ENCODE measurements around the gene PRKD2. TPM values are rescaled to one million over a fixed set of nuclear protein-coding genes. Genes with fewer than 3 reads are reported as not detected.
A peak's percentile ranks its signal among the peaks of the same experiment; 100 is the strongest.
"Not testable (repeated sequence)": the region's sequence is repeated elsewhere in the genome, so short reads cannot be mapped to it uniquely, and the experiment has no call there.

Gene PRKD2
- total RNA-seq, 3 donors from 2014 or later: 52.5 to 70.5 (median 62.9) TPM

DNA sequence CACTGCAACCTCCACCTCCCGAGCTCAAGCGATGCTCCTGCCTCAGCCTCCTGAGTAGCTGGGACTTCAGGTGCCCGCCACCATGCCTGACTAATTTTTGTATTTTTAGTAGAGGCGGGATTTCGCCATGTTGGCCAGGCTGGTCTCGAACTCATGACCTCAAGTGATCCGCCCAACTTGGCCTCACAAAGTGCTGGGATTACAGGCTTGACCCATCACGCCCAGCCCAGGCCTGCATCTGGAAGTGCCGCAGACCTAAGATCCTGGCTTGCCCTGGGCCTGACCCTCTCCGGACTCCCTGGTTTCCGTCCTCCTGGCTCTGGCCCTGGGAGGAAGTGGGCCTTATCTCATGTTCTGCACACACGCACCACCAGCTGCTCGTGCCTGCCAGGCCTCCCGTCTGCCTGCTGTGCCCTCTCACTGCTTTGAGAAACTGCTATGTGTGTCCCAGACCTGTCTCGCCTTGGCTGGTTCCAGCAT is 87.3 kb downstream of the PRKD2 start:
- TF ChIP-seq, protein P1, sequence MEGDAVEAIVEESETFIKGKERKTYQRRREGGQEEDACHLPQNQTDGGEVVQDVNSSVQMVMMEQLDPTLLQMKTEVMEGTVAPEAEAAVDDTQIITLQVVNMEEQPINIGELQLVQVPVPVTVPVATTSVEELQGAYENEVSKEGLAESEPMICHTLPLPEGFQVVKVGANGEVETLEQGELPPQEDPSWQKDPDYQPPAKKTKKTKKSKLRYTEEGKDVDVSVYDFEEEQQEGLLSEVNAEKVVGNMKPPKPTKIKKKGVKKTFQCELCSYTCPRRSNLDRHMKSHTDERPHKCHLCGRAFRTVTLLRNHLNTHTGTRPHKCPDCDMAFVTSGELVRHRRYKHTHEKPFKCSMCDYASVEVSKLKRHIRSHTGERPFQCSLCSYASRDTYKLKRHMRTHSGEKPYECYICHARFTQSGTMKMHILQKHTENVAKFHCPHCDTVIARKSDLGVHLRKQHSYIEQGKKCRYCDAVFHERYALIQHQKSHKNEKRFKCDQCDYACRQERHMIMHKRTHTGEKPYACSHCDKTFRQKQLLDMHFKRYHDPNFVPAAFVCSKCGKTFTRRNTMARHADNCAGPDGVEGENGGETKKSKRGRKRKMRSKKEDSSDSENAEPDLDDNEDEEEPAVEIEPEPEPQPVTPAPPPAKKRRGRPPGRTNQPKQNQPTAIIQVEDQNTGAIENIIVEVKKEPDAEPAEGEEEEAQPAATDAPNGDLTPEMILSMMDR (IDR thresholded peaks at IDR 0.05): no peak
- Histone ChIP-seq H3K9me3 (no peaks in the 10 kb centered on the region), H3K36me3 (ENCODE audit: low read depth) (no peaks in the 10 kb centered on the region), H3K4me3 (no peak overlapping the region), H3K4me1 (ENCODE audit: low read depth) (peaks cover 10% of the 10 kb centered on the region)
- no peak for ATAC-seq
- DNase-seq: no peak
- intact Hi-C loops (cut with DNase I, micrococcal nuclease): no loop called here

DNA sequence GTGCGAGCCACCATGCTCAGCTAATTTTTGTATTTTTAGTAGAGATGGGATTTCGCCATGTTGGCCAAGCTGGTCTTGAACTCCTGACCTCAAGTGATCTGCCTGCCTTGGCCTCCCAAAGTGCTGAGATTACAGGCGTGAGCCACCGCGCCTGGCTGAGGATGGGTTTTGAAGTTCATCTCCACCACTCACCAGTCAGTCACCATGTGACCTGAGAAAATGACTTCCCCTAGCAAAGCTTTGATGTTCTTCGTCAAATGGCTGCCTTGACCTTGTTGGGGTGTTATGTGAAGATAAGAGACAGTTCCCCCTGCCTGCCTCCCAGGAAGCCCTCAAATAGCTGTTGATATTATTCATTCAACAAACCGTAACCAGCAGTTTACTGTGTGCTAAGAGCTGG is 87.9 kb downstream of the PRKD2 start:
- H3K4me3 ChIP-seq; H3K4me1 ChIP-seq (ENCODE audit: low read depth); intact Hi-C loops (cut with DNase I, micrococcal nuclease): not testable (repeated sequence)

GRCh38 chr19:46626446-46626845 is 90.5 kb downstream of the PRKD2 start:
- ATAC-seq: no peak
- H3K4me1 ChIP-seq (ENCODE audit: low read depth): no peaks in the 10 kb centered on the region

More for the DNA sequence above, 87.9 kb downstream of the PRKD2 start:
- not testable (repeated sequence) for ATAC-seq; H3K36me3 ChIP-seq (ENCODE audit: low read depth); H3K9me3 ChIP-seq; DNase-seq

GRCh38 chr19:46625731-46626130 is 91.2 kb downstream of the PRKD2 start:
- Histone ChIP-seq H3K36me3 (ENCODE audit: low read depth) (no peaks in the 10 kb centered on the region), H3K9me3 (no peaks in the 10 kb centered on the region), H3K4me1 (ENCODE audit: low read depth) (no peaks in the 10 kb centered on the region), H3K4me3 (no peak overlapping the region)
- TF ChIP-seq, protein P1 (IDR thresholded peaks at IDR 0.05): no peak
- intact Hi-C loops (cut with DNase I, micrococcal nuclease): no loop called here
- ATAC-seq (no peak), DNase-seq (no peak)

More at GRCh38 chr19:46626446-46626845, 90.5 kb downstream of the PRKD2 start:
- Histone ChIP-seq H3K9me3 (no peaks in the 10 kb centered on the region), H3K4me3 (no peak overlapping the region), H3K36me3 (ENCODE audit: low read depth) (no peaks in the 10 kb centered on the region)
- intact Hi-C loops (cut with DNase I, micrococcal nuclease): no loop called here
- TF ChIP-seq, protein P1 (IDR thresholded peaks at IDR 0.05): no peak
- DNase-seq: no peak

GRCh38 chr19:46624958-46625661 is 91.8 kb downstream of the PRKD2 start, which contains the start of gene PTGIR:
Gene PTGIR, minus strand, starts transcription at chr19:46625089. Its CDS starts 864 bp downstream, at chr19:46624225.
- intact Hi-C loops (cut with DNase I, micrococcal nuclease): no loop called here
- peak in 2 of 3 donors; percentile 46 to 68 for DNase-seq

More at GRCh38 chr19:46624958-46625661, 91.8 kb downstream of the PRKD2 start, which contains the start of gene PTGIR:
- no peaks in the 10 kb centered on the region for H3K36me3 ChIP-seq (ENCODE audit: low read depth)
- H3K9me3 ChIP-seq: no peaks in the 10 kb centered on the region
- no peaks in the 10 kb centered on the region for H3K4me1 ChIP-seq (ENCODE audit: low read depth)
- TF ChIP-seq, protein P1 (IDR thresholded peaks at IDR 0.05): no peak
- ATAC-seq: peak; percentile 47
- no peak within 1 kb of the TSS for H3K4me3 ChIP-seq

Small RNAs within 50 kb of the gene (microRNA-seq; reads per million reads assigned to microRNA genes)
- gene MIR320E: 6.3 reads per million, percentile 27 among the genes with 10 or more reads in this experiment

Other genes with a start within 250 kb of the PRKD2 start
- 1 to 10 TPM in 1 of 3 donors, under 1 TPM in 2; 0.20 to 3.2 (median 0.80) TPM for gene PNMA8A, start 245.6 kb downstream of the PRKD2 start, total RNA-seq
- 1 to 10 TPM in 1 of 3 donors, under 1 TPM in 2; 0.12 to 2.3 (median 0.36) TPM for gene PNMA8B, start 221.2 kb downstream of the PRKD2 start, total RNA-seq
- 100 to 1,000 TPM; 241 to 325 (median 252) TPM for gene CALM3, start 115.8 kb downstream of the PRKD2 start, total RNA-seq
- 1 to 10 TPM in 2 of 3 donors, under 1 TPM in 1; 0.49 to 2.4 (median 2.1) TPM for gene PTGIR, start 92.0 kb downstream of the PRKD2 start, total RNA-seq
- gene GNG8, start 80.9 kb downstream of the PRKD2 start, total RNA-seq: 1 to 10 TPM in 1 of 3 donors, not detected in 2; 2.3 TPM
- 10 to 100 TPM in 1 of 3 donors, 1 to 10 TPM in 2; 1.9 to 60.9 (median 3.4) TPM for gene DACT3, start 55.9 kb downstream of the PRKD2 start, total RNA-seq
- 10 to 100 TPM; 10.7 to 19.8 (median 10.9) TPM for gene FKRP, start 28.9 kb upstream of the PRKD2 start, total RNA-seq
- 10 to 100 TPM; 68.3 to 79.2 (median 73.7) TPM for gene STRN4, start 29.3 kb upstream of the PRKD2 start, total RNA-seq
- gene SLC1A5, start 71.5 kb upstream of the PRKD2 start, total RNA-seq: 100 to 1,000 TPM in 1 of 3 donors, 10 to 100 TPM in 2; 54.7 to 101 (median 89.2) TPM
- gene AP2S1, start 133.7 kb upstream of the PRKD2 start, total RNA-seq: 100 to 1,000 TPM in 2 of 3 donors, 10 to 100 TPM in 1; 90.8 to 141 (median 107) TPM
- gene ARHGAP35, start 143.9 kb upstream of the PRKD2 start, total RNA-seq: 10 to 100 TPM; 56.5 to 85.3 (median 82.7) TPM

Data from mucosa of descending colon (tissue), 3 donors.